KOPT-K1 (cell line): ENCODE results near the gene ADGRD1.
"Not testable (repeated sequence)": the region's sequence is repeated elsewhere in the genome, so short reads cannot be mapped to it uniquely, and the experiment has no call there.

Source experiments
- H3K27ac ChIP-seq: fragments of 200-600 bp; sonication (generic); 2 replicates; pipeline ENCODE4 v1.5.1; 2016; ENCODE audit warnings: antibody characterized with exemption, mild to moderate bottlenecking, low read depth, low read length; ENCODE audit not compliant: poor library complexity, severe bottlenecking
- H3K36me3 ChIP-seq: fragments of 200-600 bp; sonication (generic); 2 replicates; pipeline ENCODE4 v1.5.1; 2017; ENCODE audit warnings: antibody characterized with exemption, mild to moderate bottlenecking, low read length, moderate library complexity; ENCODE audit not compliant: insufficient read depth
- H3K9me3 ChIP-seq: fragments of 200-600 bp; sonication (generic); 2 replicates; pipeline ENCODE4 v1.5.1; 2017; ENCODE audit warnings: antibody characterized with exemption, low read length, mild to moderate bottlenecking; ENCODE audit not compliant: insufficient read depth, poor library complexity, severe bottlenecking

Gene ADGRD1

GRCh38 chr12:130953771-130954543 lies at the start of gene ADGRD1:
Gene ADGRD1 (plus strand): TSS chr12:130953907. CDS start chr12:130954466, 559 bp downstream.
- peaks cover 7% of the 10 kb centered on the region for H3K9me3 ChIP-seq
- H3K27ac ChIP-seq: no peak within 1 kb of the TSS
- H3K36me3 ChIP-seq: no peaks in the 10 kb centered on the region

DNA sequence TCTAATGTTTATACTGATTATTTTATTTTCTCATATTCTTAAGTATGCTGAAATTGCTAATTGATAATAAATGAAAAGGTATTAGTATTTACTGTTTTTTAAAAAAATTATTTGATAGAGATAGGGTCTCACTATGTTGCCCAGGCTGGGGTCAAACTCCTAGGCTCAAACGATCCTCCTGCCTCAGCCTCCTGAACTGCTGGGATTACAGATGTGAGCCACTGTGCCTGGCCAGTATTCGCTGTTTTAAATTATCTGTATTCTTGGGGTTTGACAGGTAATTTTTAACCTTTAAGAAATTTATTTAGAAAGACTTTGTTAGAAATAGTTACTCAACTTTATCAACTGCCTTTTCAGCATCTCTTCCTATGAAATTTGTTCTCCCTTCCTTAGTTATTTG lies 49.6 kb upstream of the ADGRD1 start:
- Histone ChIP-seq H3K36me3 (no peaks in the 10 kb centered on the region), H3K9me3 (peaks cover 10% of the 10 kb centered on the region), H3K27ac (no peak overlapping the region)

DNA sequence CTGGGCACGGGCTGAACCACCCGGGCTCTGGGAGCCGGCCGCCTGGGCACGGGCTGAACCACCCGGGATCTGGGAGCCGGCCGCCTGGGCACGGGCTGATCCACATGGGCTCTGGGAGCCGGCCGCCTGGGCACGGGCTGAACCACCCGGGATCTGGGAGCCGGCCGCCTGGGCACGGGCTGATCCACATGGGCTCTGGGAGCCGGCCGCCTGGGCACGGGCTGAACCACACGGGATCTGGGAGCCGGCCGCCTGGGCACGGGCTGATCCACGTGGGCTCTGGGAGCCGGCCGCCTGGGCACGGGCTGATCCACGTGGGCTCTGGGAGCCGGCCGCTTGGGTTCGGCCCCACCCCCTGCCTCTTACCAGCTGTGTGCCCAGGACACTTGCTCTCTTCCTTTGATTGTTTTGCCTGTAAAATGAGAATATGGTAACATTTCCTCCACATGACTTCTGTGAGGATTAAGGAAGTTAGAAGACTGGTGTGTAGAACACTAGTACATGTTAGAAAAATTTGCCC lies 48.7 kb upstream of the ADGRD1 start:
- not testable (repeated sequence) for H3K9me3 ChIP-seq, H3K36me3 ChIP-seq, H3K27ac ChIP-seq

GRCh38 chr12:130909111-130909510 lies 44.6 kb upstream of the ADGRD1 start:
- Histone ChIP-seq H3K9me3 (peaks cover 31% of the 10 kb centered on the region), H3K27ac (no peak overlapping the region), H3K36me3 (no peaks in the 10 kb centered on the region)

- H3K36me3 ChIP-seq: no peaks in the 10 kb centered on the region
These were observed 42.5 kb upstream of the ADGRD1 start for GRCh38 chr12:130911193-130911592.

GRCh38 chr12:130911933-130912332 lies 41.8 kb upstream of the ADGRD1 start:
- no peaks in the 10 kb centered on the region for H3K36me3 ChIP-seq
- peaks cover 31% of the 10 kb centered on the region for H3K9me3 ChIP-seq
- no peak overlapping the region for H3K27ac ChIP-seq

More at GRCh38 chr12:130911193-130911592, 42.5 kb upstream of the ADGRD1 start:
- peaks cover 31% of the 10 kb centered on the region for H3K9me3 ChIP-seq
- H3K27ac ChIP-seq: no peak overlapping the region

- Histone ChIP-seq H3K9me3 (peaks cover 15% of the 10 kb centered on the region), H3K36me3 (no peaks in the 10 kb centered on the region), H3K27ac (no peak overlapping the region)
These were observed 37.3 kb upstream of the ADGRD1 start for GRCh38 chr12:130916241-130916911.

DNA sequence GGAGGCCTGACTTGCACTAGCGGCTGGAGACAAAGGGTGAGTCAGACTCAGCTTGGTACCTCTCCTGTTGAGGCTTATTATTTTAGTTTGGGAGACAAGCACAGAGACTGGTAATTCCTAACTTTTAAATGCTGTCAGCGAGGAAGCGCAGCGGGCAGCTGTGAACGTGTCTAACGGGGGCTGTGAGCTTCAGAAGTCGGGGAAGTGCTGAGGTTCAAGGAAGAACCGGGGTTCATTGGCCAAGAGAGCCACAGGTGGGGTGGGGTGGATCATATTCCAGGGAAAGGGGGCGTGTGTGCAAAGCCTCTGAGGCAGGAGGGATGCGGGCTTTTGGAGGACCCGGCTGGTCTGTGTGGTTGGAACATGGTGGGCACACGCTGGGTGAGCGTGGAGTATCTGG lies 36.1 kb upstream of the ADGRD1 start:
- no peaks in the 10 kb centered on the region for H3K36me3 ChIP-seq
- H3K9me3 ChIP-seq: peaks cover 4% of the 10 kb centered on the region
- H3K27ac ChIP-seq: no peak overlapping the region

- Histone ChIP-seq H3K36me3 (no peaks in the 10 kb centered on the region), H3K9me3 (no peaks in the 10 kb centered on the region), H3K27ac (no peak overlapping the region)
These were observed 34.6 kb upstream of the ADGRD1 start for GRCh38 chr12:130919086-130919485.

GRCh38 chr12:130920119-130920703 lies 33.5 kb upstream of the ADGRD1 start:
- no peaks in the 10 kb centered on the region for H3K9me3 ChIP-seq
- no peaks in the 10 kb centered on the region for H3K36me3 ChIP-seq
- H3K27ac ChIP-seq: no peak overlapping the region

GRCh38 chr12:130920723-130921381 lies 32.9 kb upstream of the ADGRD1 start:
- no peaks in the 10 kb centered on the region for H3K36me3 ChIP-seq
- no peaks in the 10 kb centered on the region for H3K9me3 ChIP-seq

GRCh38 chr12:130922511-130922953 lies 31.2 kb upstream of the ADGRD1 start:
- Histone ChIP-seq H3K9me3 (no peaks in the 10 kb centered on the region), H3K27ac (no peak overlapping the region), H3K36me3 (no peaks in the 10 kb centered on the region)

More at GRCh38 chr12:130920723-130921381, 32.9 kb upstream of the ADGRD1 start:
- H3K27ac ChIP-seq: no peak overlapping the region

DNA sequence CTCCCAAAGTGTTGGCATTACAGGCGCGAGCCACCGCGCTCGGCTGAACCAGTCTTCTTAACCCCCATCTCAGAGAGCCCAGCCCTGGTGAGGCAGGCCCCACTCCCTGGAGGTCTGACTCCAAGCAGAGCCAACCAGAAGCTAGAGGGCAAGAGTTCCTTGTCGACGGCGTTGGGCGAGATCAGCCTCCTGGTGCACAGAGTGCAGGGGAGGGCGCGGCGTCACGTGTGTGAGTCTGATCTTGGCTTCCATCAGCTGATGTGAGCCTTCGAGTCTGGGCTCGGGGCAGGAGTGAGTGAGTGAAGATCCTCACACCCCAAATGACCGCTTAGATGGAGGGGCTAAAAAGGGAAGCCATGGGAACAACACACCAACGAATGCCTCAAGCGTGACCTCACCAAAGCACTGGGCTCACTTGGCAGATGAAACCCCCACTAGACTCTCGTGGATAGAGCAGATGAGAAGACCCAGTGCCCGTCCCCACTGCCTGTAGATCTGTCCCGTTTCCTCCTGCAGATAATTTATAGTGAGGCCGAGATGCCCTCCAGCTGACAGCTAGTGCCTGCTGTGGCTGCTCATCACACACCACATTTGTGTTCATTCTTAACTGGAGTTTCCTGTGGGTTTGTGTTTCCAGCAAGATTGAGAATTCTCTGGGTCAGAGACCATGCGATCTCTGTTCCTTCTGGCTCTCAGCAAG lies 28.6 kb upstream of the ADGRD1 start:
- H3K27ac ChIP-seq: no peak overlapping the region
- no peaks in the 10 kb centered on the region for H3K36me3 ChIP-seq
- no peaks in the 10 kb centered on the region for H3K9me3 ChIP-seq

DNA sequence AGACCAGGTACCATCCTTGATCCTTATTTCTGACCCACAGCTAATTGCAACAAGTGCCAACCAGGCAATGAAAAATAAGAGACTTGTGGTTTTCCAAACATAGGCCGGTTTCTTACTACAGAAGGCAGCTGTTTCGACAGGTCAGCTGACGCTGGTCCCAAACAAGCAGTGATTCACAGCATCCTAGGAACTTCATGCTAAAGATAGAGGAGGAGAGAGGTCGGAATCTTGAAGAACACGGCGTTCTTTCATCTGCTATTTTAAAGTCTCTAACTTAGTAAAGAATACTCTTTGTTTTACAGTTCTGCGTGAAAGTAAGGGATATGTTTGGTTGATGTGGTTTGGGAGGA lies 28.1 kb upstream of the ADGRD1 start:
- Histone ChIP-seq H3K36me3 (no peaks in the 10 kb centered on the region), H3K9me3 (no peaks in the 10 kb centered on the region), H3K27ac (no peak overlapping the region)
